Adrenal gland (tissue), 12 donors: ENCODE results near the gene ATM. TPM values are rescaled to one million over a fixed set of nuclear protein-coding genes. Genes with fewer than 3 reads are reported as not detected.

Experiments
- DNase-seq, 7 donors: peaks; one replicate each; pipeline ENCODE4 v3.0.0-alpha.2; 2019 to 2020
- H3K27ac ChIP-seq, 5 donors: fragments of 200-600 bp; sonication (generic) in 4 of 5; 1 replicate in 3 of 5; 2 replicates in 2 of 5; pipeline versions ENCODE4 v1.5.1 to v1.8.0; 2016 to 2020; ENCODE audit warnings: mild to moderate bottlenecking in 1 of 5
- H3K27me3 ChIP-seq: fragments of 200-600 bp; 2 replicates; pipeline ENCODE4 v1.8.0; 2021
- H3K36me3 ChIP-seq, 2 donors: fragments of 200-600 bp; replicated peaks in 1 of 2; 1 replicate in 1 of 2; 2 replicates in 1 of 2; pipeline versions ENCODE4 v1.5.1 to v1.8.0; 2018 to 2022
- H3K4me1 ChIP-seq, 2 donors: fragments of 200-600 bp; replicated peaks in 1 of 2; 1 replicate in 1 of 2; 2 replicates in 1 of 2; pipeline versions ENCODE4 v1.5.1 to v1.8.0; 2018 to 2021
- H3K4me3 ChIP-seq, 4 donors: fragments of 200-600 bp; sonication (generic) in 3 of 4; one replicate each; pipeline ENCODE4 v1.5.1; 2016 to 2018
- H3K9me3 ChIP-seq, 3 donors: fragments of 200-600 bp; sonication (generic) in 1 of 3; replicated peaks in 1 of 3; 1 replicate in 2 of 3; 2 replicates in 1 of 3; pipeline versions ENCODE4 v1.5.1 to v1.8.0; 2016 to 2021
- POLR2A ChIP-seq, 2 donors: fragments of 450-650 bp; IDR thresholded peaks; one replicate each; pipeline ENCODE4 v1.6.1; 2017; ENCODE audit warnings: antibody characterized with exemption in 2 of 2, mild to moderate bottlenecking in 2 of 2, moderate library complexity in 1 of 2
- WGBS, 4 donors: extraction: QIAGEN DNeasy Blood & Tissue Kit in 2 of 4; methylation state at CpG; one replicate each; pipeline versions ENCODE4 v1.1.5 to v1.1.7; 2013 to 2017; 5-methylcytosine and 5-hydroxymethylcytosine counted together
- intact Hi-C, 2 donors: fragments of 100-400 bp; cut with DNase I; formaldehyde crosslinking; loops; one replicate each; pipeline versions ENCODE4 v1.14.1 to v1.15.0; 2022 to 2023
- polyA plus RNA-seq, 3 donors: library from polyadenylated mRNA; stranded (reverse); fragments of 200-250 nt in 2 of 3; fragments of 350-450 nt in 1 of 3; fragmentation: Illumina TruSeq in 1 of 3; extraction: RNeasy Lipid Tissue Mini Kit (QIAGEN cat#74804) in 1 of 3; gene quantifications; one replicate each; pipeline ENCODE4 v1.2.3, GENCODE V29; 2013 to 2014
- total RNA-seq, 9 donors: library from RNA; depleted of rRNA in 4 of 9; stranded (reverse); fragments of >200 nt in 4 of 9; fragments of 120-200 nt in 1 of 9; fragmentation: NEBNext Ultra II Directional in 1 of 9; extraction: Animal tissue kit (Norgen Biotek cat#: 25700) in 1 of 9; gene quantifications; one replicate each; pipeline versions ENCODE4 v1.1.0 to v1.2.4, GENCODE V29; 2013 to 2023
- TF ChIP-seq, protein P1 (sequence below), 6 experiments: fragments of 450-650 bp in 4 of 6; fragments of 200-600 bp in 2 of 6; sonication (generic) in 1 of 6; IDR thresholded peaks; 1 replicate in 5 of 6; 2 replicates in 1 of 6; pipeline versions ENCODE4 v1.5.1 to v1.8.0; 2016 to 2021; ENCODE audit warnings: antibody characterized with exemption in 6 of 6, mild to moderate bottlenecking in 2 of 6, moderate library complexity in 1 of 6
- donor health status: healthy with polysubstance abuse.
- donor health status: Bipolar disorder and iron deficiency.
- donor health status: DM: yes; HTN: yes; CAD: no.
- donor health status: DM: no; HTN: no; CAD: no.
- donor health status: DM: no; HTN: no; CAD: no.
- donor health status: DM: yes; HTN: yes; CAD: no.

The ATM gene
- total and polyA plus RNA-seq, 12 donors: 19.9 to 127 (median 66.8) TPM

DNA sequence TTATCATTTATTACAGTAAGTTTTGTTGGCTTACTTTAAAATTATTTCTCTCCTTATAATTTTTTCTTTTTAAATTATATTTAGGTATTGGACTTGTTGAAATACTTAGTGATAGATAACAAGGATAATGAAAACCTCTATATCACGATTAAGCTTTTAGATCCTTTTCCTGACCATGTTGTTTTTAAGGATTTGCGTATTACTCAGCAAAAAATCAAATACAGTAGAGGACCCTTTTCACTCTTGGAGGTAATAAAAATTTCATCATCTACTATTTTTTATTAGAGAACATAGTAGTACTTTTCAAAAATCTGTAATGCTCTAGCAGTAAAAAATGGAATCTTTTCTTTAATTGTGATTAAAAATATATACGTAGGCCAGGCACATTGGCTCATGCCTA is 70.4 kb downstream of the ATM start:
- Histone ChIP-seq H3K27me3 (no peaks in the 10 kb centered on the region), H3K36me3 (peaks cover 0 to 43% of the 10 kb centered on the region in 2 donors), H3K9me3 (no peaks in the 10 kb centered on the region), H3K27ac (no peak overlapping the region), H3K4me1 (no peaks in the 10 kb centered on the region), H3K4me3 (no peak overlapping the region)
- 94 to 97% (median 96%) methylated on average over 3 of the region's 3 CpGs for WGBS, 4 donors
- no peak for TF ChIP-seq POLR2A (IDR thresholded peaks at IDR 0.05)
- TF ChIP-seq, protein P1, sequence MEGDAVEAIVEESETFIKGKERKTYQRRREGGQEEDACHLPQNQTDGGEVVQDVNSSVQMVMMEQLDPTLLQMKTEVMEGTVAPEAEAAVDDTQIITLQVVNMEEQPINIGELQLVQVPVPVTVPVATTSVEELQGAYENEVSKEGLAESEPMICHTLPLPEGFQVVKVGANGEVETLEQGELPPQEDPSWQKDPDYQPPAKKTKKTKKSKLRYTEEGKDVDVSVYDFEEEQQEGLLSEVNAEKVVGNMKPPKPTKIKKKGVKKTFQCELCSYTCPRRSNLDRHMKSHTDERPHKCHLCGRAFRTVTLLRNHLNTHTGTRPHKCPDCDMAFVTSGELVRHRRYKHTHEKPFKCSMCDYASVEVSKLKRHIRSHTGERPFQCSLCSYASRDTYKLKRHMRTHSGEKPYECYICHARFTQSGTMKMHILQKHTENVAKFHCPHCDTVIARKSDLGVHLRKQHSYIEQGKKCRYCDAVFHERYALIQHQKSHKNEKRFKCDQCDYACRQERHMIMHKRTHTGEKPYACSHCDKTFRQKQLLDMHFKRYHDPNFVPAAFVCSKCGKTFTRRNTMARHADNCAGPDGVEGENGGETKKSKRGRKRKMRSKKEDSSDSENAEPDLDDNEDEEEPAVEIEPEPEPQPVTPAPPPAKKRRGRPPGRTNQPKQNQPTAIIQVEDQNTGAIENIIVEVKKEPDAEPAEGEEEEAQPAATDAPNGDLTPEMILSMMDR (IDR thresholded peaks at IDR 0.05): no peak
- no peak for DNase-seq
- intact Hi-C loops: no loop called here

DNA sequence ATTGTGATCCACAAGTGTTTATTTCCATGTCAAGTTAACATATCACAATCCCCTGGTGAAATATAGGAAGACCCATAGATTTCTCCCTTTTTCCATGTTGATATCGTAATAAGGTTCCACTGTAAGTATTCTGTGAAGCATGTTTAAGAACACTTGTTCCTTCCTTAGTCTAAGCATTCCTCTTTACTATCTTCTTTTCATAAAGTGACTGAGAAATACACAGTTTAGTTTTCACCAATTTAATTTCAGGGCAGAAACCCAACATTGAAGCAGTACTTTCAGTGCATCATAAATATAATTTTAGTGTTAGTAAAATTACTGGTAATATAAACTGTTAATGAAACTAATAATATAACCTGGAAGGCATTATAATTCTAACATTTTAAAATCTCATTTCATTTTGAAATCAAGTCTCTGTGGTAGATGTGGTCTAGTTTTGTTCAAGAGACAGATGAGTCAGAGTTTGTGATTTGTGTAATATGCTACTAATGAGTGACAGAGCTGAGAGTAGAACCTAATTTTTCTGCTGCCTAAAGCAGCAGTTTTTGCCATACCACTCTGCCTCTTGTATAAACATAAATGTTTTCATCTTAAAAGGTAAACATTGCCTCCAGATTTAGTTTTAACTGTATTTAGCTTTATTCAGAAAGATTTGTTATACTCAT is 79.4 kb downstream of the ATM start:
- no peak for DNase-seq
- Histone ChIP-seq H3K27me3 (no peaks in the 10 kb centered on the region), H3K9me3 (peaks cover 0 to 7% (median 0%) of the 10 kb centered on the region in 3 donors), H3K4me3 (no peak overlapping the region), H3K4me1 (no peaks in the 10 kb centered on the region), H3K27ac (no peak overlapping the region), H3K36me3 (peaks cover 0 to 43% of the 10 kb centered on the region in 2 donors)
- intact Hi-C loops: no loop called here
- TF ChIP-seq, protein P1 (IDR thresholded peaks at IDR 0.05): no peak
- TF ChIP-seq POLR2A (IDR thresholded peaks at IDR 0.05): no peak
- WGBS, 4 donors: 93 to 95% (median 95%) methylated on average over 1 of the region's 1 CpG

DNA sequence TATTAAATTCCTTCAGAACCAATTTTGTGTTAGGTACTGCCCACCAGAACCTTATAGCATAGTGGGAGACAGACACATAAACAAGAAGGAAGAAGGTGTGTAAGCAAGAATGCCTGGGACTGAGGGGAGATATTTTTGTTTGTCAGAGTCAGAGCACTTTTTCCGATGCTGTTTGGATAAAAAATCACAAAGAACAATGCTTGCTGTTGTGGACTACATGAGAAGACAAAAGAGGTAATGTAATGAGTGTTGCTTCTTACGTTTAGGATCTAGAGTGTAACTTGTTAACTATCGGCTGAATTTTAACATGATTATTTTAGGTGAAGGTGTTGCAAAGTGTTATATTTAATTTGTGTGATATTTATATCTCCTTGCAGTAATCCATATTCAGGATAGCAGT is 84.9 kb downstream of the ATM start:
- intact Hi-C loops: no loop called here
- Histone ChIP-seq H3K27ac (no peak overlapping the region), H3K9me3 (peaks cover 0 to 7% (median 0%) of the 10 kb centered on the region in 3 donors), H3K36me3 (peaks cover 0 to 23% of the 10 kb centered on the region in 2 donors), H3K27me3 (no peaks in the 10 kb centered on the region), H3K4me3 (no peak overlapping the region), H3K4me1 (no peaks in the 10 kb centered on the region)
- DNase-seq: no peak
- 82 to 96% (median 90%) methylated on average over 3 of the region's 3 CpGs for WGBS, 4 donors
- TF ChIP-seq, protein P1 (IDR thresholded peaks at IDR 0.05): no peak
- TF ChIP-seq POLR2A (IDR thresholded peaks at IDR 0.05): no peak

DNA sequence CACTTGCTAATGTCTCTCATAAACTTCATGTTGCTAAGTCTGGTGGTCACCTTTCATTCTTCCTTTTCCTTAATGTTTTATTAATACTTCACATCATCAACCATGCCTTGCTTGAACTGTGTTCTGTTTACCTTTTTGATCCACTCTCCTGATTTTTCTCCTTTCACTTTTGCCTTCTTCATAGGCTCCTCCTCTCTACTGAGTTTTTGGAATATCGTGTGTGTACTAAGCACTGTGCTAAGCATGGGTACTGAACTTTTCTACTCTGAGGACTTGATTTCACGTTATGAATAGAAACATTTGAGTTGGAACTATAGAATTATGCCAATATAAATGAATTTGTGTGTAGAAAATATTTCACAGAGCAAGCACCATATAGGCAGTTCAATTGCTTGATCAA is 90.6 kb downstream of the ATM start:
- TF ChIP-seq, protein P1 (IDR thresholded peaks at IDR 0.05): no peak
- no peak for TF ChIP-seq POLR2A (IDR thresholded peaks at IDR 0.05)
- no peaks in the 10 kb centered on the region for H3K9me3 ChIP-seq
- peaks cover 0 to 32% of the 10 kb centered on the region in 2 donors for H3K36me3 ChIP-seq
- no peak overlapping the region for H3K27ac ChIP-seq
- H3K27me3 ChIP-seq: no peaks in the 10 kb centered on the region
- no peak for DNase-seq
- no peaks in the 10 kb centered on the region for H3K4me1 ChIP-seq
- H3K4me3 ChIP-seq: no peak overlapping the region
- intact Hi-C loops: no loop called here
- WGBS, 4 donors: 71 to 84% (median 81%) methylated on average over 2 of the region's 2 CpGs
